ENCODE measurements around the gene MAML1. TPM values are rescaled to one million over a fixed set of nuclear protein-coding genes. Genes with fewer than 3 reads are reported as not detected.

The MAML1 gene
- total RNA-seq, 3 donors from 2014 or later (not counting 1 experiment from before 2014, with no cell fraction given) = 28.8 to 45.4 (median 37.6) TPM

DNA sequence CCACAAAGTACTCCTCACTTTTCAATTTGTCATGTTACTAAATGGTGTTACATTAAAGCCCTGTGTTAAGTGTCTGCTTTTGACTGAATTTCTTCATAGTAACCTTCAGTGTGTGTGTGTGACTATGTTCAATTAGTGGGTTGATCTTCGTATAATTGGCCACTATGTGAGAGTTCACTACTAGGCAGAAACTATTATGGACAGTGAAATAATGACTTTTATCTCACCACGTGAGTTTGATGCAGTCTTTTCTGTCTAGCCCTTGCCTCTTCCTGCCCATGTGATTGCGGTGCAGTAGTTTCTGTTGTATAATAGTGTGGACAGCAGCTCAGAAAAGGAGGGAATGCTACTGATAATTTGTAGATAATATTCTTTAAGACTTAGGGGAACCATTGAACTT, 1.8 kb upstream of the MAML1 start:
- Mint-ChIP-seq H3K27me3 (ENCODE audit: low read depth in 2 of 2) (no peaks in the 10 kb centered on the region), H3K36me3 (peaks cover 27% of the 10 kb centered on the region)
- peaks cover 44% of the 10 kb centered on the region for H3K36me3 ChIP-seq (ENCODE audit: control insufficient read depth, insufficient read depth, low read length)

GRCh38 chr5:179731791-179732411, 721 bp upstream of the MAML1 start:
- Histone ChIP-seq H3K9me3 (ENCODE audit: control insufficient read depth, insufficient read depth, low read length) (no peaks in the 10 kb centered on the region), H3K36me3 (ENCODE audit: control insufficient read depth, insufficient read depth, low read length) (peaks cover 39% of the 10 kb centered on the region), H3K4me3 (ENCODE audit: low read length) (peak overlapping the region; percentile 49), H3K4me1 (ENCODE audit: control insufficient read depth, insufficient read depth, low read length) (peaks cover 33% of the 10 kb centered on the region), H3K27me3 (ENCODE audit: control insufficient read depth, insufficient read depth, low read length) (no peaks in the 10 kb centered on the region), H3K27ac (ENCODE audit: low read length) (peak overlapping the region; percentile 83)
- H3K4me1 Mint-ChIP-seq = peaks cover 24 to 35% of the 10 kb centered on the region in 2 donors
- H3K36me3 Mint-ChIP-seq = peaks cover 20% of the 10 kb centered on the region
- H3K27me3 Mint-ChIP-seq (ENCODE audit: low read depth in 2 of 2) = no peaks in the 10 kb centered on the region
- WGBS (ENCODE audit: insufficient coverage) = 62% methylated on average over 24 of the region's 24 CpGs
- intact Hi-C loops (cut with micrococcal nuclease) = loop anchor here (1.0 to 10.0 kb wide), 5 partner anchors 34 to 177 kb away; partner anchors contain the start of genes CANX, HNRNPH1 and RUFY1
- ATAC-seq (peak; percentile 5 to 12 (median 8)), DNase-seq (peak; percentile 17 to 22)
- no peaks in the 10 kb centered on the region for H3K9me3 Mint-ChIP-seq
- H3K27ac Mint-ChIP-seq = peak overlapping the region; percentile 85 to 91
- no peak for TF ChIP-seq CTCF (IDR thresholded peaks at IDR 0.05)
- H3K4me3 Mint-ChIP-seq = peak overlapping the region; percentile 86

More for the DNA sequence above, 1.8 kb upstream of the MAML1 start:
- Mint-ChIP-seq H3K9me3 (no peaks in the 10 kb centered on the region), H3K27ac (peak overlapping the region in 1 of 2 donors; percentile 53), H3K4me1 (peaks cover 23 to 34% of the 10 kb centered on the region in 2 donors), H3K4me3 (no peak overlapping the region)
- Histone ChIP-seq H3K27me3 (ENCODE audit: control insufficient read depth, insufficient read depth, low read length) (no peaks in the 10 kb centered on the region), H3K27ac (ENCODE audit: low read length) (no peak overlapping the region), H3K4me3 (ENCODE audit: low read length) (no peak overlapping the region), H3K9me3 (ENCODE audit: control insufficient read depth, insufficient read depth, low read length) (no peaks in the 10 kb centered on the region), H3K4me1 (ENCODE audit: control insufficient read depth, insufficient read depth, low read length) (peaks cover 28% of the 10 kb centered on the region)
- ATAC-seq (no peak), DNase-seq (no peak)
- 80% methylated on average over 3 of the region's 3 CpGs for WGBS (ENCODE audit: insufficient coverage)
- intact Hi-C loops (cut with micrococcal nuclease) = loop anchor here (10.0 kb wide), 2 partner anchors 106 to 176 kb away; partner anchors contain the start of genes HNRNPH1 and RUFY1
- TF ChIP-seq CTCF (IDR thresholded peaks at IDR 0.05) = no peak

DNA sequence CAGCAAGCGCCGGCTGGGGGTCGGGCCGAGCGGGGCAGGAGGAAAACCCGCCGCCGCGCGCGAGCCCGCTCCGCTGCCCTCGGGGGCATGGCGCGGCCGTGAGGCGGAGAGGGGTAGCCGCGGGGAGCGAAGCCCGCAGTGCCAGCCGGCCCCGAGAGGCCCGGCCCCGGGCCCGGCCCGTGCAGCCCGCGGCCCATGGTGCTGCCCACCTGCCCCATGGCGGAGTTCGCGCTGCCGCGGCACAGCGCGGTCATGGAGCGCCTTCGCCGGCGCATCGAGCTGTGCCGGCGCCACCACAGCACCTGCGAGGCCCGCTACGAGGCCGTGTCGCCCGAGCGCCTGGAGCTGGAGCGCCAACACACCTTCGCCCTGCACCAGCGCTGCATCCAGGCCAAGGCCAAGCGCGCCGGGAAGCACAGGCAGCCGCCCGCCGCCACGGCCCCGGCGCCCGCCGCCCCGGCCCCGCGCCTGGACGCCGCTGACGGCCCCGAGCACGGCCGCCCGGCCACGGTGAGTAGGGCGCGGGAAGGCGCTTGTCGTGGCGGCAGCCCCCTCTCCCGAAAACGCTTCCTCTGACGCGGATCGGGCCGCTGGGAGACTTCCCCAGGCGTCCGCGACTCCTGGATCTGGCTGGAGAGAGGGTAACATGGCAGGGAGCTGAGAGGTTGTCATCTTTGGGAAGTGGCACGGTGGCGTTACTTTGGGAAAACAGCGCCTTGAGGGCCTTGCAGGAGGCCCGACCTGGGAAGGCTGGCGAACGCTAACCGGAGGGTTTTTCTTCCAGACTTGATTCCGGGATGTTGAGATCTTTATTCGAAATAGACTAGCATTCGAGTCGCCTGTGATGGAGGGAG, 523 bp downstream of the MAML1 start:
- no peak for TF ChIP-seq CTCF (IDR thresholded peaks at IDR 0.05)
- peaks cover 15% of the 10 kb centered on the region for H3K36me3 Mint-ChIP-seq
- Histone ChIP-seq H3K4me3 (ENCODE audit: low read length) (peak overlapping the region; percentile 49), H3K4me1 (ENCODE audit: control insufficient read depth, insufficient read depth, low read length) (peaks cover 33% of the 10 kb centered on the region), H3K27ac (ENCODE audit: low read length) (peak overlapping the region; percentile 68), H3K36me3 (ENCODE audit: control insufficient read depth, insufficient read depth, low read length) (peaks cover 27% of the 10 kb centered on the region), H3K27me3 (ENCODE audit: control insufficient read depth, insufficient read depth, low read length) (no peaks in the 10 kb centered on the region), H3K9me3 (ENCODE audit: control insufficient read depth, insufficient read depth, low read length) (no peaks in the 10 kb centered on the region)
- under 1% methylated on average over 101 of the region's 101 CpGs for WGBS (ENCODE audit: insufficient coverage)
- DNase-seq (peak in 1 of 2 donors; percentile 66), ATAC-seq (peak; percentile 28 to 44 (median 38))
- intact Hi-C loops (cut with micrococcal nuclease) = loop anchor here (1.0 to 10.0 kb wide), 5 partner anchors 35 to 178 kb away; partner anchors contain the start of genes CANX, HNRNPH1 and RUFY1
- no peaks in the 10 kb centered on the region for H3K27me3 Mint-ChIP-seq (ENCODE audit: low read depth in 2 of 2)
- H3K4me1 Mint-ChIP-seq = peaks cover 37 to 39% of the 10 kb centered on the region in 2 donors
- peak overlapping the region; percentile 89 for H3K4me3 Mint-ChIP-seq
- H3K27ac Mint-ChIP-seq = peak overlapping the region; percentile 85 to 91
- no peaks in the 10 kb centered on the region for H3K9me3 Mint-ChIP-seq
